K562 (cell line): Measurements from ENCODE around the gene DYRK1B. TPM values are rescaled to one million over a fixed set of nuclear protein-coding genes. Genes with fewer than 3 reads are reported as not detected.

ENCODE experiments used
- ATAC-seq: fragments of 200-7000 bp; cut with Tn5 transposase; 3 replicates; pipeline ENCODE4 v1.9.1; 2020; ENCODE audit warnings: moderate library complexity
- BruUV-seq: library from RNA; stranded (reverse); fragments of 400-500 nt; replicated peaks from 2 replicates; lab custom pipeline; 2021; lab: Mats Ljungman, UMichigan
- CTCF ChIA-PET: fragments of 300-600 bp; formaldehyde crosslinking; extraction: SDS; loops from one replicate; lab custom pipeline; 2021; ENCODE audit warnings: low intra/inter-chr PET ratio; lab: Yijun Ruan, JAX
- POLR2A ChIA-PET: fragments of 300-600, 350-650 bp; sonication (Branson Sonifier 250); formaldehyde crosslinking; extraction: SDS; loops from one replicate; lab custom pipeline; 2021; ENCODE audit warnings: antibody characterized with exemption, inconsistent platforms; lab: Yijun Ruan, JAX
- DNase-seq, 4 experiments: peaks; one replicate each; pipeline versions ENCODE4 v3.0.0 to v3.0.0-alpha.2; 2011 to 2018; ENCODE audit warnings: low spot score in 3 of 4, mixed read lengths in 3 of 4; ENCODE audit errors: extremely low read depth in 1 of 4
- FAIRE-seq: peaks from 2 replicates; lab custom pipeline; 2011; peaks lifted over from hg19 to GRCh38; lab: Jason Lieb, UNC
- H2AFZ ChIP-seq: 2 replicates; pipeline ENCODE4 v1.6.0; 2011; ENCODE audit warnings: low read depth, low read length, control low read depth, inconsistent platforms
- H3K27ac ChIP-seq: fragments of 200-600 bp; 3 replicates; pipeline ENCODE4 v1.8.0; 2011; ENCODE audit warnings: low read depth, mild to moderate bottlenecking, control low read depth, inconsistent platforms, low read length, moderate library complexity, mixed read lengths; ENCODE audit errors: extremely low read depth
- H3K27me3 ChIP-seq, 2 experiments: fragments of 300-600 bp in 1 of 2; 2 replicates in 1 of 2; 3 replicates in 1 of 2; pipeline versions ENCODE4 v1.6.0 to v1.8.0; 2011; ENCODE audit warnings: inconsistent platforms in 2 of 2, low read length in 2 of 2, mild to moderate bottlenecking in 1 of 2, mixed read lengths in 1 of 2, moderate library complexity in 1 of 2; ENCODE audit not compliant: control insufficient read depth in 2 of 2, insufficient read depth in 2 of 2
- H3K36me3 ChIP-seq: fragments of 300-600 bp; 3 replicates; pipeline ENCODE4 v1.8.0; 2011; ENCODE audit warnings: mild to moderate bottlenecking, low read length, inconsistent platforms; ENCODE audit not compliant: control insufficient read depth, insufficient read depth
- H3K4me1 ChIP-seq, 2 experiments: fragments of 200-600 bp in 1 of 2; replicated peaks in 1 of 2; 2 replicates in 1 of 2; 3 replicates in 1 of 2; pipeline versions ENCODE4 v1.5.1 to v1.8.0; 2011; ENCODE audit warnings: inconsistent platforms in 2 of 2, low read length in 2 of 2, mild to moderate bottlenecking in 1 of 2, mixed read lengths in 1 of 2, moderate library complexity in 1 of 2; ENCODE audit not compliant: control insufficient read depth in 2 of 2, insufficient read depth in 2 of 2
- H3K4me2 ChIP-seq: 2 replicates; pipeline ENCODE4 v1.6.1; 2011; ENCODE audit warnings: low read length, control low read depth, inconsistent platforms, mixed read lengths; ENCODE audit not compliant: insufficient read depth
- H3K4me3 ChIP-seq: fragments of 200-600 bp; sonication (generic), shearing (Covaris generic); 2 replicates; pipeline ENCODE4 v1.5.1; 2016; ENCODE audit warnings: control low read depth, inconsistent platforms
- H3K79me2 ChIP-seq: fragments of 200-600 bp; 3 replicates; pipeline ENCODE4 v1.8.0; 2011; ENCODE audit warnings: low read length, inconsistent platforms; ENCODE audit not compliant: control insufficient read depth, insufficient read depth
- H3K9ac ChIP-seq, 2 experiments: 2 replicates each; pipeline versions ENCODE4 v1.6.0 to v1.6.1; 2011; ENCODE audit warnings: low read depth in 2 of 2, low read length in 2 of 2, control low read depth in 1 of 2, inconsistent platforms in 1 of 2, mild to moderate bottlenecking in 1 of 2, mixed read lengths in 1 of 2; ENCODE audit not compliant: insufficient read depth in 1 of 2
- H3K9me1 ChIP-seq: one replicate; pipeline ENCODE4 v1.6.0; 2011; ENCODE audit warnings: inconsistent platforms, mild to moderate bottlenecking, low read length, moderate library complexity; ENCODE audit not compliant: control insufficient read depth, insufficient read depth
- H3K9me3 ChIP-seq: replicated peaks from 2 replicates; pipeline ENCODE4 v1.5.1; 2011; ENCODE audit warnings: low read depth, low read length, inconsistent platforms; ENCODE audit not compliant: control insufficient read depth, insufficient read depth
- H4K20me1 ChIP-seq: replicated peaks from 2 replicates; pipeline ENCODE4 v1.6.1; 2011; ENCODE audit warnings: low read length, inconsistent platforms, mixed read lengths; ENCODE audit not compliant: control insufficient read depth, insufficient read depth
- CREB3 ChIP-seq: fragments of 450-650 bp; conservative IDR thresholded peaks from 2 replicates; pipeline ENCODE4 v1.6.1; 2016; ENCODE audit warnings: missing genetic modification characterization, low read depth, mild to moderate bottlenecking, missing compliant biosample characterization, moderate library complexity
- GABPB2 ChIP-seq: fragments of 250-450 bp; sonication (Bioruptor Pico); conservative IDR thresholded peaks from 2 replicates; pipeline ENCODE4 v1.5.1; 2021; ENCODE audit warnings: mild to moderate bottlenecking
- KLF10 ChIP-seq: fragments of 250-450 bp; sonication (Bioruptor Pico); IDR thresholded peaks from 2 replicates; pipeline ENCODE4 v1.6.1; 2021; ENCODE audit warnings: matching md5 sums
- SRSF3 ChIP-seq: fragments of 200-400 bp; formaldehyde crosslinking; IDR thresholded peaks from 2 replicates; pipeline ENCODE4 v1.6.1; 2016; ENCODE audit warnings: mild to moderate bottlenecking, low read length, moderate library complexity; ENCODE audit not compliant: insufficient read depth
- ZBTB40 ChIP-seq, 2 experiments: fragments of 450-650 bp in 1 of 2; sonication (generic) in 1 of 2; formaldehyde crosslinking in 1 of 2; IDR thresholded peaks; 2 replicates each; pipeline versions ENCODE4 v1.7.1 to v1.9.0; 2016 to 2022; ENCODE audit warnings: inconsistent platforms in 1 of 2, mild to moderate bottlenecking in 1 of 2, missing genetic modification reagents in 1 of 2
- ZNF134 ChIP-seq: fragments of 250-450 bp; sonication (Bioruptor Pico); conservative IDR thresholded peaks from 2 replicates; pipeline ENCODE4 v1.4.0; 2020
- ZNF398 ChIP-seq: fragments of 250-450 bp; sonication (Bioruptor Pico); IDR thresholded peaks from 2 replicates; pipeline ENCODE4 v1.8.0; 2021; ENCODE audit warnings: moderate library complexity, mild to moderate bottlenecking, inconsistent platforms
- WGBS: fragments of 100-300 bp; shearing (Covaris generic); methylation state at CpG from one replicate; pipeline ENCODE4 v1.1.6; 2016; ENCODE audit warnings: low coverage, mixed read lengths; ENCODE audit not compliant: insufficient coverage; ENCODE audit errors: missing lambda C conversion rate; 5-methylcytosine and 5-hydroxymethylcytosine counted together
- in situ Hi-C: fragments of 300-500 bp; cut with MboI; formaldehyde crosslinking; loops from 4 replicates; pipeline ENCODE4 v1.15.0; 2018; ENCODE audit warnings: inconsistent platforms, mixed read lengths
- intact Hi-C: fragments of 100-400 bp; cut with micrococcal nuclease; formaldehyde crosslinking; loops from 2 replicates; pipeline ENCODE4 v1.14.2; 2022
- polyA plus RNA-seq, 8 experiments: library from polyadenylated mRNA; depleted of rRNA in 4 of 8; stranded (reverse) in 5 of 8; unstranded in 3 of 8; fragments of >200 nt; fragmentation: Nextera tagmentation in 2 of 8; fragmentation: Illumina TruSeq in 1 of 8; extraction: Ambion mirVana in 2 of 8; extraction: Trizol in 1 of 8; gene quantifications; 2 replicates each; pipeline versions ENCODE4 v1.2.1 to v1.2.3, GENCODE V29; 2011 to 2014; ENCODE audit warnings: inconsistent platforms in 1 of 8, missing spikeins in 1 of 8
- total RNA-seq, 7 experiments: library from RNA; depleted of rRNA in 6 of 7; stranded (reverse); fragments of >200 nt in 6 of 7; fragmentation: Illumina TruSeq in 2 of 7; extraction: Trizol in 2 of 7; gene quantifications; 2 replicates each; pipeline versions ENCODE4 v1.2.1 to v1.2.3, GENCODE V29; 2011 to 2021; ENCODE audit warnings: low replicate concordance in 1 of 7

DYRK1B gene
- total and polyA plus RNA-seq, 9 of the 15 experiments (the other 6 are each of a cell fraction or from before 2014, with no cell fraction given), result 0.91 to 5.2 (median 1.5) TPM; not detected in 2

- H3K9me3 ChIP-seq, result no peaks in the 10 kb centered on the region
- BruUV-seq, result no TSS peak
- peaks cover 8% of the 10 kb centered on the region for H3K9me1 ChIP-seq
- intact Hi-C loops (no loop called here), in situ Hi-C loops (no loop called here)
- peak overlapping the region in 1 of 2 experiments; percentile 31; a peak in 1 of 4 replicates for H3K9ac ChIP-seq
- DNase-seq (no peak), FAIRE-seq (no peak), ATAC-seq (no peak)
- H3K4me3 ChIP-seq, result no peak overlapping the region
- H3K27me3 ChIP-seq, result no peaks in the 10 kb centered on the region
- 82% methylated on average over 4 of the region's 4 CpGs for WGBS
- no peak for TF ChIP-seq GABPB2 (CRISPR knock-in tag)
- TF ChIP-seq SRSF3, result no peak
- no peak for TF ChIP-seq CREB3 (tag)
- no peak for TF ChIP-seq ZNF134 (CRISPR knock-in tag)
- TF ChIP-seq ZNF398, result no peak
- TF ChIP-seq ZBTB40 (IDR thresholded peaks at IDR 0.05), result no peak
- TF ChIP-seq ZBTB40 (CRISPR knock-in tag; IDR thresholded peaks at IDR 0.05), result no peak
- no peak for TF ChIP-seq KLF10
- no peak overlapping the region; the same call in 1 of the 2 replicates for H3K4me2 ChIP-seq
- H4K20me1 ChIP-seq, result peaks cover 38% of the 10 kb centered on the region
- H3K79me2 ChIP-seq, result peaks cover 54% of the 10 kb centered on the region
- no peak overlapping the region for H2AFZ ChIP-seq
- peaks cover 46 to 49% of the 10 kb centered on the region in 2 experiments for H3K4me1 ChIP-seq
- CTCF ChIA-PET, result no interaction called here
- H3K36me3 ChIP-seq, result peaks cover 81% of the 10 kb centered on the region
- POLR2A ChIA-PET, result no interaction called here
- no peak overlapping the region for H3K27ac ChIP-seq
Observed at GRCh38 chr19:39838569-39838968, 4.6 kb upstream of the DYRK1B start.
